Measurements from ENCODE around the gene PCDHGA4.

DNA sequence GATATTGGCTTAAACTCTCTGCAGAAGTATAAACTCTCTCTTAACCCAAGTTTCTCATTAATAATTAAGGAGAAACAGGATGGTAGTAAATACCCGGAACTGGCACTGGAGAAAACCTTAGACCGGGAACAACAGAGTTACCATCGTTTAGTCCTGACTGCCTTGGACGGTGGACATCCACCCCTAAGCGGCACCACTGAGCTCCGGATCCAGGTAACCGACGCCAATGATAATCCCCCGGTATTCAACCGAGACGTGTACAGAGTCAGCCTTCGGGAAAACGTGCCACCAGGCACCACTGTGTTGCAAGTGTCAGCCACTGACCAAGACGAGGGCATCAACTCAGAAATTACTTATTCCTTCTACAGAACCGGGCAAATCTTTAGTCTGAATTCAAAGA lies 43.8 kb downstream of the PCDHGA4 start:
- TF ChIP-seq CTCF (IDR thresholded peaks at IDR 0.05) = no peak
- TF ChIP-seq POLR2A (IDR thresholded peaks at IDR 0.05) = no peak
- no peak for TF ChIP-seq EP300 (IDR thresholded peaks at IDR 0.05)
